IMR-90 (cell line): ENCODE measurements around the gene RNF186. TPM values are rescaled to one million over a fixed set of nuclear protein-coding genes. Genes with fewer than 3 reads are reported as not detected.
A peak's percentile ranks its signal among the peaks of the same experiment; 100 is the strongest.

Source experiments
- ATAC-seq: fragments of 200-7000 bp; cut with Tn5 transposase; 2 replicates; pipeline ENCODE4 v1.9.1; 2020; ENCODE audit warnings: low read depth, mild to moderate bottlenecking, moderate library complexity
- BruUV-seq: library from RNA; stranded (reverse); fragments of 400-500 nt; replicated peaks from 2 replicates; lab custom pipeline; 2021; lab: Mats Ljungman, UMichigan
- CTCF ChIA-PET: fragments of 300-600 bp; formaldehyde crosslinking; extraction: SDS; loops from one replicate; lab custom pipeline; 2021; ENCODE audit warnings: antibody characterized with exemption; lab: Yijun Ruan, JAX
- POLR2A ChIA-PET: fragments of 300-600 bp; sonication (Branson Sonifier 250); formaldehyde crosslinking; loops from one replicate; lab custom pipeline; 2022; ENCODE audit warnings: antibody characterized with exemption; ENCODE audit not compliant: unreplicated experiment; lab: Charles Lee
- DNase-seq: peaks from one replicate; pipeline ENCODE4 v3.0.0; 2013
- H2AFZ ChIP-seq: replicated peaks from 2 replicates; pipeline ENCODE3; 2013; ENCODE audit warnings: low read length, mild to moderate bottlenecking; ENCODE audit not compliant: poor library complexity
- H2AK5ac ChIP-seq: 2 replicates; pipeline ENCODE4 v1.6.1; 2013; ENCODE audit warnings: low read depth, low read length, inconsistent platforms
- H2AK9ac ChIP-seq: replicated peaks from 2 replicates; pipeline ENCODE3; 2013; ENCODE audit warnings: mild to moderate bottlenecking, low read depth, low read length, moderate library complexity; ENCODE audit not compliant: poor library complexity
- H2BK120ac ChIP-seq: 2 replicates; pipeline ENCODE4 v1.6.1; 2013; ENCODE audit warnings: low read depth, low read length, inconsistent platforms
- H2BK15ac ChIP-seq: 3 replicates; pipeline ENCODE4 v1.6.1; 2013; ENCODE audit warnings: low read depth, low read length, inconsistent platforms
- H2BK20ac ChIP-seq: 2 replicates; pipeline ENCODE4 v1.6.1; 2013; ENCODE audit warnings: low read depth, mild to moderate bottlenecking, inconsistent platforms, low read length, moderate library complexity
- H2BK5ac ChIP-seq: 2 replicates; pipeline ENCODE4 v1.6.1; 2013; ENCODE audit warnings: mild to moderate bottlenecking, low read depth, low read length, inconsistent platforms; ENCODE audit not compliant: poor library complexity, severe bottlenecking
- H3K14ac ChIP-seq: replicated peaks from 2 replicates; pipeline ENCODE4 v1.6.1; 2013; ENCODE audit warnings: low read depth, low read length, inconsistent platforms
- H3K18ac ChIP-seq: 2 replicates; pipeline ENCODE4 v1.6.1; 2013; ENCODE audit warnings: low read depth, low read length, control low read depth
- H3K23ac ChIP-seq: 2 replicates; pipeline ENCODE4 v1.6.1; 2013; ENCODE audit warnings: low read depth, low read length, inconsistent platforms
- H3K27ac ChIP-seq: 2 replicates; pipeline ENCODE4 v1.5.1; 2013; ENCODE audit warnings: mild to moderate bottlenecking, control low read depth, low read length; ENCODE audit not compliant: insufficient read depth
- H3K27me3 ChIP-seq: 2 replicates; pipeline ENCODE4 v1.6.1; 2013; ENCODE audit warnings: low read length; ENCODE audit not compliant: control insufficient read depth, insufficient read depth
- H3K36me3 ChIP-seq: 2 replicates; pipeline ENCODE4 v1.6.1; 2013; ENCODE audit warnings: low read length, mixed read lengths; ENCODE audit not compliant: control insufficient read depth, insufficient read depth
- H3K4ac ChIP-seq: 2 replicates; pipeline ENCODE4 v1.6.1; 2013; ENCODE audit warnings: low read depth, low read length, inconsistent platforms
- H3K4me1 ChIP-seq: 2 replicates; pipeline ENCODE4 v1.6.1; 2013; ENCODE audit warnings: low read length, mixed read lengths; ENCODE audit not compliant: control insufficient read depth, insufficient read depth
- H3K4me2 ChIP-seq: 2 replicates; pipeline ENCODE4 v1.6.1; 2013; ENCODE audit warnings: low read depth, mild to moderate bottlenecking, control low read depth, low read length, moderate library complexity
- H3K4me3 ChIP-seq: 2 replicates; pipeline ENCODE4 v1.5.1; 2013; ENCODE audit warnings: low read depth, mild to moderate bottlenecking, control low read depth, low read length, moderate library complexity; ENCODE audit not compliant: insufficient read depth
- H3K56ac ChIP-seq: 2 replicates; pipeline ENCODE4 v1.6.1; 2013; ENCODE audit warnings: low read length, inconsistent platforms; ENCODE audit not compliant: insufficient read depth; ENCODE audit errors: extremely low read depth
- H3K79me1 ChIP-seq, 2 experiments: 2 replicates each; pipeline ENCODE4 v1.6.1; 2013; ENCODE audit warnings: low read length in 2 of 2, inconsistent platforms in 1 of 2, low read depth in 1 of 2
- H3K9ac ChIP-seq: 2 replicates; pipeline ENCODE4 v1.6.1; 2013; ENCODE audit warnings: low read depth, low read length, control low read depth
- H3K9me1 ChIP-seq: 2 replicates; pipeline ENCODE4 v1.6.1; 2013; ENCODE audit warnings: low read length, inconsistent platforms; ENCODE audit not compliant: insufficient read depth
- H3K9me3 ChIP-seq: 2 replicates; pipeline ENCODE4 v1.6.1; 2013; ENCODE audit warnings: low read length; ENCODE audit not compliant: control insufficient read depth, insufficient read depth
- H4K20me1 ChIP-seq: 2 replicates; pipeline ENCODE4 v1.6.1; 2013; ENCODE audit warnings: low read length, inconsistent platforms; ENCODE audit not compliant: insufficient read depth
- H4K5ac ChIP-seq: 2 replicates; pipeline ENCODE4 v1.6.1; 2013; ENCODE audit warnings: mild to moderate bottlenecking, low read depth, low read length, control low read depth
- H4K8ac ChIP-seq, 2 experiments: 2 replicates each; pipeline ENCODE4 v1.6.1; 2013; ENCODE audit warnings: low read depth in 2 of 2, low read length in 2 of 2, control low read depth in 1 of 2, inconsistent platforms in 1 of 2
- H4K91ac ChIP-seq: 2 replicates; pipeline ENCODE4 v1.6.1; 2013; ENCODE audit warnings: low read depth, low read length, inconsistent platforms; ENCODE audit not compliant: insufficient read depth
- CHD1 ChIP-seq: IDR thresholded peaks from 2 replicates; pipeline ENCODE4 v1.6.1; 2012; ENCODE audit warnings: low read depth, low read length, improper control_type of control experiment
- MAFK ChIP-seq: IDR thresholded peaks from 2 replicates; pipeline ENCODE4 v1.6.1; 2012; ENCODE audit warnings: low read depth, low read length, improper control_type of control experiment
- MAZ ChIP-seq: IDR thresholded peaks from 2 replicates; pipeline ENCODE4 v1.6.1; 2012; ENCODE audit warnings: low read depth, mild to moderate bottlenecking, low read length, improper control_type of control experiment, moderate library complexity, borderline replicate concordance
- NFE2L2 ChIP-seq: fragments of 150-350 bp; IDR thresholded peaks from 2 replicates; pipeline ENCODE4 v1.6.1; 2016; ENCODE audit warnings: low read depth, mild to moderate bottlenecking, low read length
- RAD21 ChIP-seq: IDR thresholded peaks from 2 replicates; pipeline ENCODE4 v1.6.1; 2012; ENCODE audit warnings: low read length, improper control_type of control experiment
- USF2 ChIP-seq: fragments of 150-350 bp; IDR thresholded peaks from 2 replicates; pipeline ENCODE4 v1.6.1; 2017; ENCODE audit warnings: mild to moderate bottlenecking, antibody characterized with exemption, low read length, low read depth
- WGBS, 2 experiments: methylation state at CpG; one replicate each; pipeline versions ENCODE4 v1.1.5 to v1.1.7; 2013; ENCODE audit warnings: missing lambda C conversion rate in 2 of 2; ENCODE audit not compliant: insufficient read length in 1 of 2; ENCODE audit errors: extremely low coverage in 2 of 2; 5-methylcytosine and 5-hydroxymethylcytosine counted together
- dilution Hi-C: fragments of 300-500 bp; cut with HindIII; formaldehyde crosslinking; loops from one replicate; pipeline ENCODE4 v1.14.3; 2018; ENCODE audit warnings: low sequenced_read_pairs; ENCODE audit not compliant: unreplicated experiment
- in situ Hi-C: fragments of 300-500 bp; cut with MboI; formaldehyde crosslinking; loops from 3 replicates; pipeline ENCODE4 v1.14.3; 2019; ENCODE audit warnings: low sequenced_read_pairs, inconsistent platforms, mixed read lengths
- intact Hi-C: fragments of 100-400 bp; cut with micrococcal nuclease; formaldehyde crosslinking; loops from 2 replicates; pipeline ENCODE4 v1.10.0; 2022
- polyA plus RNA-seq, 3 experiments: library from polyadenylated mRNA; depleted of rRNA; stranded (reverse); fragments of >200 nt; gene quantifications; 2 replicates each; pipeline ENCODE4 v1.2.3, GENCODE V29; 2012; ENCODE audit warnings: low replicate concordance in 1 of 3
- total RNA-seq: library from RNA; depleted of rRNA; stranded (reverse); fragments of >200 nt; gene quantifications from 2 replicates; pipeline ENCODE4 v1.2.3, GENCODE V29; 2012

RNF186 gene
- total and polyA plus RNA-seq, 2 of the 4 experiments (the other 2 are of a cell fraction), result not detected

DNA sequence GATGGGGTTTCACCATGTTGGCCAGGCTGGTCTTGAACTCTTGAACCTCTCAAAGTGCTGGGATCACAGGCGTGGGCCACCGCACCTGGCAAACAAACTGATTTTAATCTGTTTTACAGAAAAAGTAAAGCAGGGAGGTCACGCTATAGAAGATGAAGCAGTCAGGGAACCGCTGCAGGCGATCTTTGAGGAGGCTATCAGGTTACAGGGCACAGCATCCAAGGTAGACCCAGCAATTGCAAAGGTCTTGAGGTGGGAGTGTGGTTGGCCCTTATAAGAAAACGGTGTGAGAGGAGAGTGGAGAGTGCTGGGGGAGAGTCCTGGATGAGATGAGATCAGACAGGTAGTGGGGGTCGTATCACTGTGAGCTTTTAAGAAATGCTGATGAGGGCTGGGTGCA, 12.8 kb downstream of the RNF186 start:
- H4K8ac ChIP-seq, result no peak overlapping the region
- TF ChIP-seq MAFK (no peak), USF2 (no peak), CHD1 (no peak), MAZ (no peak), NFE2L2 (no peak), RAD21 (no peak)
- ATAC-seq, result no peak
- no peak overlapping the region for H2AK5ac ChIP-seq
- in situ Hi-C loops (no loop called here), dilution Hi-C loops (no loop called here), intact Hi-C loops (no loop called here)
- no peak overlapping the region for H3K18ac ChIP-seq
- H3K36me3 ChIP-seq, result 0 out of 2 replicates have a peak, but pooled peaks cover under 1% of the 10 kb centered on the region
- H3K79me1 ChIP-seq, result peaks cover 11% of the 10 kb centered on the region in 2 experiments; a peak in 3 of 4 replicates
- H3K4me1 ChIP-seq, result peaks cover 9% of the 10 kb centered on the region
- no peaks in the 10 kb centered on the region for H4K20me1 ChIP-seq
- ChIA-PET CTCF (no interaction called here), POLR2A (no interaction called here)
- no peaks in the 10 kb centered on the region for H3K9me3 ChIP-seq
- H2BK120ac ChIP-seq, result no peak overlapping the region
- no peak overlapping the region for H3K4me2 ChIP-seq
- H2AFZ ChIP-seq, result no peak overlapping the region
- 49% methylated on average over 5 of the region's 7 CpGs; no CpG with 5 or more reads in 1 of the 2 experiments for WGBS, 2 experiments
- H4K91ac ChIP-seq, result no peak overlapping the region
- BruUV-seq, result no TSS peak
- H3K4me3 ChIP-seq, result no peak overlapping the region
- no peak overlapping the region for H3K56ac ChIP-seq
- no peak overlapping the region for H2BK20ac ChIP-seq
- no peak overlapping the region for H3K27ac ChIP-seq
- no peak overlapping the region for H4K5ac ChIP-seq
- DNase-seq, result no peak
- H2AK9ac ChIP-seq, result peak overlapping the region; percentile 34
- no peak overlapping the region for H3K9ac ChIP-seq
- peaks cover 9% of the 10 kb centered on the region for H3K27me3 ChIP-seq
- no peak overlapping the region for H2BK15ac ChIP-seq
- peaks cover 16% of the 10 kb centered on the region; the same call in 1 of the 2 replicates for H3K9me1 ChIP-seq
- no peak overlapping the region for H2BK5ac ChIP-seq
- H3K23ac ChIP-seq, result no peak overlapping the region
- H3K4ac ChIP-seq, result no peak overlapping the region
- H3K14ac ChIP-seq, result no peak overlapping the region
